ENCODE data around the gene KRIT1. TPM values are rescaled to one million over a fixed set of nuclear protein-coding genes. Genes with fewer than 3 reads are reported as not detected.

KRIT1 gene
- total RNA-seq, 1 experiment from 2014 or later = 23.7 TPM

DNA sequence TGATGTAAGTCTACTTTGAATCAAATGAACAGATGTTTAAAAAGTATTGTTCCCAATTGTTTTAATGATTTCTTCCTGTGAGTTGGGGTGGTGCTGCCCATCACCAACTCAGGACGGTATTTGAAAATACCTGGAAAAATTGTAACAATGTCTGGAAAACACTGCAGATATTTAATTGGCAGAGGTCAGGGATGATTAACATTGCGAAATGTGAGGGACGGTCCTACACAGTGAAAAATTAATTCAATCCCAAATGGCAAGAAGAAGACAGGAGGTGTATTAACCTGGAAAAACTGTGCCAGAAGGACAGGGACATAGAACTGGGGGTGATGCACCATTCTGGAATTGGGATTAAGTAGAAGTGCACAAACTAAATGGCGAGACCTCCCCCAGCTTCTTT is 29.6 kb upstream of the KRIT1 start:
- H3K9me2 ChIP-seq (replicated peaks; ENCODE audit: low read length) = no peaks in the 10 kb centered on the region
- CTCF ChIA-PET = no interaction called here
- no peaks in the 10 kb centered on the region for H3K27me3 ChIP-seq (ENCODE audit: low read length)
- no peak overlapping the region for H3K9ac ChIP-seq (ENCODE audit: low read length)
- H3K27ac ChIP-seq (ENCODE audit: low read length) = no peak overlapping the region
- H3K4me2 ChIP-seq (ENCODE audit: low read length) = no peak overlapping the region
- intact Hi-C loops (cut with micrococcal nuclease) = no loop called here
- POLR2A ChIA-PET (ENCODE audit: unreplicated experiment) = no interaction called here
- no peak for TF ChIP-seq EZH2phosphoT487 (IDR thresholded peaks at IDR 0.05; ENCODE audit: borderline replicate concordance, low read length)
- no peak for TF ChIP-seq CTCF (conservative IDR thresholded peaks at IDR 0.05; ENCODE audit: low read depth, low read length)
- no peak for TF ChIP-seq EZH2 (IDR thresholded peaks at IDR 0.05; ENCODE audit: low read length, unreplicated experiment)
- no peak for DNase-seq
- H4K20me1 ChIP-seq (ENCODE audit: low read length) = no peaks in the 10 kb centered on the region
- no peaks in the 10 kb centered on the region for H3F3A ChIP-seq (ENCODE audit: low read length, unreplicated experiment)
- H3K4me3 ChIP-seq (ENCODE audit: low read length) = no peak overlapping the region
- BruUV-seq (replicated peaks) = no TSS peak
- peaks cover 69% of the 10 kb centered on the region for H3K79me2 ChIP-seq (ENCODE audit: low read length)
- no peak for ATAC-seq
- no peaks in the 10 kb centered on the region for H3K4me1 ChIP-seq (ENCODE audit: insufficient read depth, low read length)
- no peaks in the 10 kb centered on the region for H3K9me3 ChIP-seq (ENCODE audit: low read length)
- no peak overlapping the region for H2AFZ ChIP-seq (ENCODE audit: low read length)
- no peaks in the 10 kb centered on the region for H3K36me3 ChIP-seq (ENCODE audit: low read depth, low read length)

GRCh38 chr7:92268921-92269320 is 23.2 kb upstream of the KRIT1 start:
- H3K4me1 ChIP-seq (ENCODE audit: insufficient read depth, low read length) = peaks cover 7% of the 10 kb centered on the region
- intact Hi-C loops (cut with micrococcal nuclease) = no loop called here
- no peak overlapping the region for H3K27ac ChIP-seq (ENCODE audit: low read length)
- H3K36me3 ChIP-seq (ENCODE audit: low read depth, low read length) = no peaks in the 10 kb centered on the region
- H3F3A ChIP-seq (ENCODE audit: low read length, unreplicated experiment) = no peaks in the 10 kb centered on the region
- ChIA-PET POLR2A (ENCODE audit: unreplicated experiment) (no interaction called here), CTCF (no interaction called here)
- DNase-seq = no peak
- no peak overlapping the region for H3K9ac ChIP-seq (ENCODE audit: low read length)
- H3K9me3 ChIP-seq (ENCODE audit: low read length) = no peaks in the 10 kb centered on the region
- no peak for ATAC-seq
- no peaks in the 10 kb centered on the region for H3K9me2 ChIP-seq (replicated peaks; ENCODE audit: low read length)
- no peak overlapping the region for H3K4me2 ChIP-seq (ENCODE audit: low read length)
- no peaks in the 10 kb centered on the region for H3K27me3 ChIP-seq (ENCODE audit: low read length)
- peaks cover 67% of the 10 kb centered on the region for H3K79me2 ChIP-seq (ENCODE audit: low read length)
- H3K4me3 ChIP-seq (ENCODE audit: low read length) = no peak overlapping the region
- no peaks in the 10 kb centered on the region for H4K20me1 ChIP-seq (ENCODE audit: low read length)
- TF ChIP-seq EZH2phosphoT487 (IDR thresholded peaks at IDR 0.05; ENCODE audit: borderline replicate concordance, low read length) = no peak
- no peak for TF ChIP-seq CTCF (conservative IDR thresholded peaks at IDR 0.05; ENCODE audit: low read depth, low read length)
- TF ChIP-seq EZH2 (IDR thresholded peaks at IDR 0.05; ENCODE audit: low read length, unreplicated experiment) = no peak
- no TSS peak for BruUV-seq (replicated peaks)
- no peak overlapping the region for H2AFZ ChIP-seq (ENCODE audit: low read length)

GRCh38 chr7:92266415-92267241 is 20.9 kb upstream of the KRIT1 start:
- ATAC-seq (peak; percentile 48), DNase-seq (peak; percentile 31)
- intact Hi-C loops (cut with micrococcal nuclease) = no loop called here
- Histone ChIP-seq H3K36me3 (ENCODE audit: low read depth, low read length) (no peaks in the 10 kb centered on the region), H3F3A (ENCODE audit: low read length, unreplicated experiment) (no peaks in the 10 kb centered on the region), H3K4me1 (ENCODE audit: insufficient read depth, low read length) (peaks cover 7% of the 10 kb centered on the region), H3K27ac (ENCODE audit: low read length) (no peak overlapping the region), H3K9ac (ENCODE audit: low read length) (no peak overlapping the region), H3K9me3 (ENCODE audit: low read length) (no peaks in the 10 kb centered on the region), H3K27me3 (ENCODE audit: low read length) (no peaks in the 10 kb centered on the region), H3K79me2 (ENCODE audit: low read length) (peaks cover 72% of the 10 kb centered on the region), H2AFZ (ENCODE audit: low read length) (no peak overlapping the region), H3K4me3 (ENCODE audit: low read length) (no peak overlapping the region), H3K4me2 (ENCODE audit: low read length) (no peak overlapping the region), H4K20me1 (ENCODE audit: low read length) (no peaks in the 10 kb centered on the region), H3K9me2 (replicated peaks; ENCODE audit: low read length) (no peaks in the 10 kb centered on the region)
- ChIA-PET CTCF (no interaction called here), POLR2A (ENCODE audit: unreplicated experiment) (no interaction called here)
- TF ChIP-seq CTCF (conservative IDR thresholded peaks at IDR 0.05; ENCODE audit: low read depth, low read length) = no peak
- no peak for TF ChIP-seq EZH2 (IDR thresholded peaks at IDR 0.05; ENCODE audit: low read length, unreplicated experiment)
- TF ChIP-seq EZH2phosphoT487 (IDR thresholded peaks at IDR 0.05; ENCODE audit: borderline replicate concordance, low read length) = no peak
- BruUV-seq (replicated peaks) = no TSS peak

Data from PC-3 (cell line).